A549 (cell line): ENCODE data around the gene PRKG1. TPM values are rescaled to one million over a fixed set of nuclear protein-coding genes. Genes with fewer than 3 reads are reported as not detected.

ENCODE experiments used
- ATAC-seq, 2 experiments: fragments of 200-7000 bp in 1 of 2; fragments of >200 bp in 1 of 2; cut with Nextera tagmentation in 1 of 2; cut with Tn5 transposase in 1 of 2; 3 replicates each; pipeline versions ENCODE4 v1.8.0 to v1.9.1; 2018 to 2020; ENCODE audit warnings: mild to moderate bottlenecking in 1 of 2, moderate library complexity in 1 of 2
- CTCF ChIA-PET: fragments of 300-600 bp; sonication (Branson Sonifier 250); formaldehyde crosslinking; extraction: SDS; loops from one replicate; lab custom pipeline; 2021; ENCODE audit warnings: antibody characterized with exemption, inconsistent platforms; lab: Yijun Ruan, JAX
- POLR2A ChIA-PET: fragments of 350-600 bp; formaldehyde crosslinking; extraction: SDS; loops from one replicate; lab custom pipeline; 2021; ENCODE audit warnings: antibody characterized with exemption, inconsistent platforms; lab: Yijun Ruan, JAX
- DNase-seq, 2 experiments: peaks; one replicate each; pipeline versions ENCODE4 v3.0.0 to v3.0.0-alpha.2; 2011 to 2016; ENCODE audit warnings: low read depth in 1 of 2, low spot score in 1 of 2
- FAIRE-seq: peaks from 2 replicates; lab custom pipeline; 2011; peaks lifted over from hg19 to GRCh38; lab: Jason Lieb, UNC
- H3K27ac ChIP-seq, 2 experiments: fragments of >200 bp; sonication (Bioruptor Twin); formaldehyde crosslinking; 3 replicates each; pipeline ENCODE4 v1.5.1; 2016 to 2017
- H3K4me1 ChIP-seq: fragments of >200 bp; sonication (Bioruptor Twin); formaldehyde crosslinking; 3 replicates; pipeline ENCODE4 v1.6.1; 2016
- H3K4me2 ChIP-seq: fragments of >200 bp; sonication (Bioruptor Twin); formaldehyde crosslinking; 3 replicates; pipeline ENCODE4 v1.6.1; 2016
- H3K4me3 ChIP-seq: fragments of >200 bp; sonication (Bioruptor Twin); formaldehyde crosslinking; 3 replicates; pipeline ENCODE4 v1.5.1; 2016
- H3K9me3 ChIP-seq: fragments of >200 bp; sonication (Bioruptor Twin); formaldehyde crosslinking; 3 replicates; pipeline ENCODE4 v1.6.1; 2016
- BHLHE40 ChIP-seq: IDR thresholded peaks from 2 replicates; pipeline ENCODE4 v1.6.1; 2012; ENCODE audit warnings: low read depth, low read length, inconsistent platforms
- CEBPB ChIP-seq, 2 experiments: fragments of >200 bp in 1 of 2; sonication (Bioruptor Twin) in 1 of 2; formaldehyde crosslinking in 1 of 2; IDR thresholded peaks; 2 replicates each; pipeline ENCODE4 v1.6.1; 2012 to 2016
- CHD2 ChIP-seq: fragments of 150-350 bp; IDR thresholded peaks from 2 replicates; pipeline ENCODE4 v1.6.1; 2014; ENCODE audit warnings: low read length; ENCODE audit not compliant: partially characterized antibody
- CHD4 ChIP-seq: fragments of 200-600 bp; sonication (generic); IDR thresholded peaks from 2 replicates; pipeline ENCODE4 v1.6.1; 2016; ENCODE audit warnings: antibody characterized with exemption, mild to moderate bottlenecking, borderline replicate concordance
- EP300 ChIP-seq, 2 experiments: fragments of >200 bp; sonication (Bioruptor Twin); formaldehyde crosslinking; IDR thresholded peaks; 2 replicates in 1 of 2; 3 replicates in 1 of 2; pipeline ENCODE4 v1.6.1; 2016 to 2017
- HDAC2 ChIP-seq: fragments of 200-600 bp; sonication (generic); IDR thresholded peaks from 2 replicates; pipeline ENCODE4 v1.6.1; 2016
- HEYL ChIP-seq: fragments of 250-450 bp; sonication (Bioruptor Pico); IDR thresholded peaks from 2 replicates; pipeline ENCODE4 v1.8.0; 2021; ENCODE audit warnings: mild to moderate bottlenecking, moderate library complexity
- MAFK ChIP-seq: fragments of 450-650 bp; IDR thresholded peaks from 2 replicates; pipeline ENCODE4 v1.6.1; 2014; ENCODE audit not compliant: partially characterized antibody
- MAZ ChIP-seq: fragments of 150-350 bp; IDR thresholded peaks from 2 replicates; pipeline ENCODE4 v1.6.1; 2014; ENCODE audit warnings: antibody characterized with exemption, low read depth, low read length, borderline replicate concordance
- MYC ChIP-seq: IDR thresholded peaks from 2 replicates; pipeline ENCODE4 v1.6.1; 2012; ENCODE audit warnings: mild to moderate bottlenecking, inconsistent platforms, low read length, improper control_type of control experiment, borderline replicate concordance
- POLR2A ChIP-seq: IDR thresholded peaks from 2 replicates; pipeline ENCODE4 v1.6.1; 2012; ENCODE audit warnings: mild to moderate bottlenecking, low read length
- RNF2 ChIP-seq: fragments of 200-600 bp; sonication (generic); IDR thresholded peaks from 2 replicates; pipeline ENCODE4 v1.6.1; 2016; ENCODE audit warnings: low read depth, mild to moderate bottlenecking, antibody characterized with exemption, moderate library complexity, borderline replicate concordance
- SREBF2 ChIP-seq: fragments of 450-650 bp; IDR thresholded peaks from 2 replicates; pipeline ENCODE4 v1.6.1; 2014; ENCODE audit warnings: mild to moderate bottlenecking, moderate library complexity
- TP53 ChIP-seq: fragments of 250-450 bp; sonication (Bioruptor Pico); IDR thresholded peaks from 2 replicates; pipeline ENCODE4 v1.5.0; 2021; ENCODE audit warnings: mild to moderate bottlenecking, moderate library complexity
- ZC3H11A ChIP-seq: fragments of 450-650 bp; IDR thresholded peaks from 2 replicates; pipeline ENCODE4 v1.6.1; 2014; ENCODE audit warnings: antibody characterized with exemption, mild to moderate bottlenecking
- WGBS: methylation state at CpG from one replicate; pipeline ENCODE4 v1.1.6; 2017; ENCODE audit errors: missing lambda C conversion rate; 5-methylcytosine and 5-hydroxymethylcytosine counted together
- polyA plus RNA-seq, 4 experiments: library from polyadenylated mRNA; depleted of rRNA in 3 of 4; stranded (reverse); fragments of >200 nt; fragmentation: RNase III in 1 of 4; extraction: RNeasy Plus Mini Kit Qiagen cat#74134 plus additional on column Dnase treatment in 1 of 4; gene quantifications; 2 replicates in 3 of 4; 3 replicates in 1 of 4; pipeline ENCODE4 v1.2.3, GENCODE V29; 2011 to 2017
- TF ChIP-seq, protein P1 (sequence below): fragments of 250-450 bp; sonication (Bioruptor Pico); IDR thresholded peaks from 2 replicates; pipeline ENCODE4 v1.5.0; 2021; ENCODE audit warnings: mild to moderate bottlenecking, moderate library complexity, borderline replicate concordance
- TF ChIP-seq, protein P2 (sequence below): fragments of >200 bp; sonication (Bioruptor Twin); formaldehyde crosslinking; IDR thresholded peaks from 3 replicates; pipeline ENCODE4 v1.6.1; 2016
- TF ChIP-seq, protein P3 (sequence below): fragments of 200-600 bp; sonication (generic); IDR thresholded peaks from 2 replicates; pipeline ENCODE4 v1.6.1; 2016; ENCODE audit warnings: antibody characterized with exemption, mild to moderate bottlenecking, moderate library complexity
- TF ChIP-seq, protein P4 (sequence below): fragments of >200 bp; sonication (Bioruptor Twin); formaldehyde crosslinking; IDR thresholded peaks from 2 replicates; pipeline ENCODE4 v1.6.1; 2016
- TF ChIP-seq, protein P5 (sequence below): fragments of 250-450 bp; sonication (Bioruptor Pico); IDR thresholded peaks from 2 replicates; pipeline ENCODE4 v1.5.0; 2020; ENCODE audit warnings: low read depth, mild to moderate bottlenecking, moderate library complexity

Gene PRKG1
- polyA plus RNA-seq, 2 of the 4 experiments (the other 2 are of a cell fraction), result not detected

DNA sequence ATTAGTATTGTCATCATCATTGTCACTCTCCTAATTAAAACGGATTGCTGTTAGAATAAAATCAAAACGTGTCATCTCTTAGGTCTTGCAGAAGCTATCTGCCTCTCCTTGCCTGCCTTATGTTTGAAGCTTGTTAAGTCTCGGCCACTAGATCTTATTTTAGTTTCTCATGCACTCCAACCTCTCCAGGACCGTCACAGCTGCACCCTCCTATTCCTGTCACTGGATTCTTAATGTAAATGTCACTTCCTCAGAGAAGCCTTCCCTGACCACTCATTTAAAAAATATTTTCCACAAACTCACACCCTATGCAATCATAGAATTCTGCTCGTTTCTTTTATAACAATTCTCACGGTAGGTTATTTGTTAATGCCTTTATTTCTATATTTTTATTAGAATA lies 1135.9 kb downstream of the PRKG1 start:
- DNase-seq, result no peak
- 44% methylated on average over 6 of the region's 6 CpGs for WGBS

DNA sequence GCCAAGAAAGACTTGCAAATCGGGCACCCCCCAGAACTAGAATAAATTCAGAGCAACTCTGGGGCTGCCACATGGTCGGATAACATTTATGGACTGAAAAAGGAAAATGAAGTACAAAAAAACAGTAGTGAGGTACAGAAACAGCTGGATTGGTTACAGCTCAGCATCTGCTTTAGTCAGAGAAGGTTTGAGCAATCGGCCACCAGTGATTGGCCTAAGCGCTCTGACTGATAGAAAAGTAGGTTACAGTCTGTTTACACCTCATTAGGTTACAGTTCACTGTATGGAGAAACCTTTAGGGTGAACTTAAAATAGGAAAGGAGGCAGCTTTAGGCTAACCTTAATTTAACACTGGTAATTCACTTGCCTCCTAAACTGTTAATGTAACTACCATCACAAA lies 1137.8 kb downstream of the PRKG1 start:
- Histone ChIP-seq H3K27ac (no peak overlapping the region), H3K9me3 (no peaks in the 10 kb centered on the region), H3K4me1 (peaks cover 10% of the 10 kb centered on the region; the same call in 2 of the 3 replicates), H3K4me3 (no peak overlapping the region), H3K4me2 (no peak overlapping the region)
- WGBS, result 82% methylated on average over 4 of the region's 4 CpGs
- POLR2A ChIA-PET, result no interaction called here
- DNase-seq (no peak), FAIRE-seq (no peak), ATAC-seq (no peak)
- TF ChIP-seq RNF2 (no peak), EP300 (IDR thresholded peaks at IDR 0.05) (no peak), TP53 (CRISPR knock-in tag) (no peak), CEBPB (IDR thresholded peaks at IDR 0.05) (no peak), POLR2A (no peak), MAZ (no peak), CHD4 (no peak), SREBF2 (no peak), MAFK (no peak), MYC (no peak), BHLHE40 (no peak), HDAC2 (no peak), HEYL (CRISPR knock-in tag) (no peak), ZC3H11A (no peak), CHD2 (no peak)
- TF ChIP-seq, protein P1, sequence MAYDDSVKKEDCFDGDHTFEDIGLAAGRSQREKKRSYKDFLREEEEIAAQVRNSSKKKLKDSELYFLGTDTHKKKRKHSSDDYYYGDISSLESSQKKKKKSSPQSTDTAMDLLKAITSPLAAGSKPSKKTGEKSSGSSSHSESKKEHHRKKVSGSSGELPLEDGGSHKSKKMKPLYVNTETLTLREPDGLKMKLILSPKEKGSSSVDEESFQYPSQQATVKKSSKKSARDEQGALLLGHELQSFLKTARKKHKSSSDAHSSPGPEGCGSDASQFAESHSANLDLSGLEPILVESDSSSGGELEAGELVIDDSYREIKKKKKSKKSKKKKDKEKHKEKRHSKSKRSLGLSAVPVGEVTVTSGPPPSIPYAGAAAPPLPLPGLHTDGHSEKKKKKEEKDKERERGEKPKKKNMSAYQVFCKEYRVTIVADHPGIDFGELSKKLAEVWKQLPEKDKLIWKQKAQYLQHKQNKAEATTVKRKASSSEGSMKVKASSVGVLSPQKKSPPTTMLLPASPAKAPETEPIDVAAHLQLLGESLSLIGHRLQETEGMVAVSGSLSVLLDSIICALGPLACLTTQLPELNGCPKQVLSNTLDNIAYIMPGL (CRISPR knock-in tag), result no peak
- TF ChIP-seq, protein P2, sequence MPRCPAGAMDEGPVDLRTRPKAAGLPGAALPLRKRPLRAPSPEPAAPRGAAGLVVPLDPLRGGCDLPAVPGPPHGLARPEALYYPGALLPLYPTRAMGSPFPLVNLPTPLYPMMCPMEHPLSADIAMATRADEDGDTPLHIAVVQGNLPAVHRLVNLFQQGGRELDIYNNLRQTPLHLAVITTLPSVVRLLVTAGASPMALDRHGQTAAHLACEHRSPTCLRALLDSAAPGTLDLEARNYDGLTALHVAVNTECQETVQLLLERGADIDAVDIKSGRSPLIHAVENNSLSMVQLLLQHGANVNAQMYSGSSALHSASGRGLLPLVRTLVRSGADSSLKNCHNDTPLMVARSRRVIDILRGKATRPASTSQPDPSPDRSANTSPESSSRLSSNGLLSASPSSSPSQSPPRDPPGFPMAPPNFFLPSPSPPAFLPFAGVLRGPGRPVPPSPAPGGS, result no peak
- TF ChIP-seq, protein P3, sequence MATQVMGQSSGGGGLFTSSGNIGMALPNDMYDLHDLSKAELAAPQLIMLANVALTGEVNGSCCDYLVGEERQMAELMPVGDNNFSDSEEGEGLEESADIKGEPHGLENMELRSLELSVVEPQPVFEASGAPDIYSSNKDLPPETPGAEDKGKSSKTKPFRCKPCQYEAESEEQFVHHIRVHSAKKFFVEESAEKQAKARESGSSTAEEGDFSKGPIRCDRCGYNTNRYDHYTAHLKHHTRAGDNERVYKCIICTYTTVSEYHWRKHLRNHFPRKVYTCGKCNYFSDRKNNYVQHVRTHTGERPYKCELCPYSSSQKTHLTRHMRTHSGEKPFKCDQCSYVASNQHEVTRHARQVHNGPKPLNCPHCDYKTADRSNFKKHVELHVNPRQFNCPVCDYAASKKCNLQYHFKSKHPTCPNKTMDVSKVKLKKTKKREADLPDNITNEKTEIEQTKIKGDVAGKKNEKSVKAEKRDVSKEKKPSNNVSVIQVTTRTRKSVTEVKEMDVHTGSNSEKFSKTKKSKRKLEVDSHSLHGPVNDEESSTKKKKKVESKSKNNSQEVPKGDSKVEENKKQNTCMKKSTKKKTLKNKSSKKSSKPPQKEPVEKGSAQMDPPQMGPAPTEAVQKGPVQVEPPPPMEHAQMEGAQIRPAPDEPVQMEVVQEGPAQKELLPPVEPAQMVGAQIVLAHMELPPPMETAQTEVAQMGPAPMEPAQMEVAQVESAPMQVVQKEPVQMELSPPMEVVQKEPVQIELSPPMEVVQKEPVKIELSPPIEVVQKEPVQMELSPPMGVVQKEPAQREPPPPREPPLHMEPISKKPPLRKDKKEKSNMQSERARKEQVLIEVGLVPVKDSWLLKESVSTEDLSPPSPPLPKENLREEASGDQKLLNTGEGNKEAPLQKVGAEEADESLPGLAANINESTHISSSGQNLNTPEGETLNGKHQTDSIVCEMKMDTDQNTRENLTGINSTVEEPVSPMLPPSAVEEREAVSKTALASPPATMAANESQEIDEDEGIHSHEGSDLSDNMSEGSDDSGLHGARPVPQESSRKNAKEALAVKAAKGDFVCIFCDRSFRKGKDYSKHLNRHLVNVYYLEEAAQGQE, result no peak
- TF ChIP-seq, protein P4, sequence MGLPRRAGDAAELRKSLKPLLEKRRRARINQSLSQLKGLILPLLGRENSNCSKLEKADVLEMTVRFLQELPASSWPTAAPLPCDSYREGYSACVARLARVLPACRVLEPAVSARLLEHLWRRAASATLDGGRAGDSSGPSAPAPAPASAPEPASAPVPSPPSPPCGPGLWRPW, result no peak
- TF ChIP-seq, protein P5, sequence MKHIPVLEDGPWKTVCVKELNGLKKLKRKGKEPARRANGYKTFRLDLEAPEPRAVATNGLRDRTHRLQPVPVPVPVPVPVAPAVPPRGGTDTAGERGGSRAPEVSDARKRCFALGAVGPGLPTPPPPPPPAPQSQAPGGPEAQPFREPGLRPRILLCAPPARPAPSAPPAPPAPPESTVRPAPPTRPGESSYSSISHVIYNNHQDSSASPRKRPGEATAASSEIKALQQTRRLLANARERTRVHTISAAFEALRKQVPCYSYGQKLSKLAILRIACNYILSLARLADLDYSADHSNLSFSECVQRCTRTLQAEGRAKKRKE (CRISPR knock-in tag), result no peak
- CTCF ChIA-PET, result no interaction called here

More for the DNA sequence above, 1135.9 kb downstream of the PRKG1 start:
- Histone ChIP-seq H3K4me3 (no peak overlapping the region), H3K4me1 (peaks cover 10% of the 10 kb centered on the region; the same call in 2 of the 3 replicates), H3K4me2 (no peak overlapping the region), H3K9me3 (no peaks in the 10 kb centered on the region), H3K27ac (no peak overlapping the region)
- CTCF ChIA-PET, result interaction anchor here (1.3 to 1.5 kb wide), 2 partner anchors 17 to 821 kb away, joined by 3 to 5 read pairs; no protein-coding TSS in a partner anchor
- ATAC-seq (no peak), FAIRE-seq (no peak)
- POLR2A ChIA-PET, result no interaction called here
- no peak for TF ChIP-seq HDAC2
